Activated CD8-positive, alpha-beta memory T cell treated with anti-CD3 and anti-CD28 coated beads, Interleukin-2, amount 50 U/mL, for 24 hours (primary cell): Measurements from ENCODE around the gene PMF1.
"Not testable (repeated sequence)": the region's sequence is repeated elsewhere in the genome, so short reads cannot be mapped to it uniquely, and the experiment has no call there.

Experiments used
- DNase-seq: peaks from one replicate; pipeline ENCODE4 v3.0.0-alpha.2; 2020; ENCODE audit errors: extremely low read depth

Gene PMF1

GRCh38 chr1:156196445-156196844, 16.4 kb upstream of the PMF1 start:
- DNase-seq, result no peak

GRCh38 chr1:156198831-156199349, 13.9 kb upstream of the PMF1 start:
- DNase-seq, result no peak

GRCh38 chr1:156200044-156200443, 12.8 kb upstream of the PMF1 start:
- no peak for DNase-seq

- no peak for DNase-seq
Observed at GRCh38 chr1:156203331-156203730, 9.5 kb upstream of the PMF1 start.

- DNase-seq, result no peak
Observed at GRCh38 chr1:156204686-156205085, 8.1 kb upstream of the PMF1 start.

GRCh38 chr1:156211243-156211642, 1.6 kb upstream of the PMF1 start:
- DNase-seq, result no peak

- DNase-seq, result no peak
Observed at GRCh38 chr1:156212130-156212529, 677 bp upstream of the PMF1 start.

- DNase-seq, result no peak
Observed at GRCh38 chr1:156213644-156213966, 798 bp downstream of the PMF1 start.

GRCh38 chr1:156214024-156214748, 1.4 kb downstream of the PMF1 start:
- DNase-seq, result no peak

GRCh38 chr1:156216361-156217086, 3.7 kb downstream of the PMF1 start:
- not testable (repeated sequence) for DNase-seq

GRCh38 chr1:156217871-156218270, 5.1 kb downstream of the PMF1 start:
- DNase-seq, result no peak

GRCh38 chr1:156220226-156220625, 7.4 kb downstream of the PMF1 start:
- no peak for DNase-seq

GRCh38 chr1:156221986-156222692, 9.3 kb downstream of the PMF1 start:
- DNase-seq, result no peak

- DNase-seq, result no peak
Observed at GRCh38 chr1:156225677-156226014, 12.8 kb downstream of the PMF1 start.

GRCh38 chr1:156226116-156226538, 13.3 kb downstream of the PMF1 start:
- DNase-seq, result no peak

GRCh38 chr1:156226782-156227181, 14.0 kb downstream of the PMF1 start:
- DNase-seq, result no peak

- no peak for DNase-seq
Observed at GRCh38 chr1:156228501-156228900, 15.7 kb downstream of the PMF1 start.

- no peak for DNase-seq
Observed at GRCh38 chr1:156229809-156230472, 17.1 kb downstream of the PMF1 start.

GRCh38 chr1:156230473-156230837, 17.6 kb downstream of the PMF1 start:
- no peak for DNase-seq

- no peak for DNase-seq
Observed at GRCh38 chr1:156232201-156232894, 19.5 kb downstream of the PMF1 start.

- DNase-seq, result no peak
Observed at GRCh38 chr1:156233426-156234127, 20.8 kb downstream of the PMF1 start.
